Activated CD4-positive, CD25-positive, alpha-beta regulatory T cell (primary cell): ENCODE data around the gene SLC19A1.

ENCODE experiments used
- DNase-seq, 4 experiments: peaks; one replicate each; lab custom pipeline; 2025; lab: John Stamatoyannopoulos, UW

The SLC19A1 gene

DNA sequence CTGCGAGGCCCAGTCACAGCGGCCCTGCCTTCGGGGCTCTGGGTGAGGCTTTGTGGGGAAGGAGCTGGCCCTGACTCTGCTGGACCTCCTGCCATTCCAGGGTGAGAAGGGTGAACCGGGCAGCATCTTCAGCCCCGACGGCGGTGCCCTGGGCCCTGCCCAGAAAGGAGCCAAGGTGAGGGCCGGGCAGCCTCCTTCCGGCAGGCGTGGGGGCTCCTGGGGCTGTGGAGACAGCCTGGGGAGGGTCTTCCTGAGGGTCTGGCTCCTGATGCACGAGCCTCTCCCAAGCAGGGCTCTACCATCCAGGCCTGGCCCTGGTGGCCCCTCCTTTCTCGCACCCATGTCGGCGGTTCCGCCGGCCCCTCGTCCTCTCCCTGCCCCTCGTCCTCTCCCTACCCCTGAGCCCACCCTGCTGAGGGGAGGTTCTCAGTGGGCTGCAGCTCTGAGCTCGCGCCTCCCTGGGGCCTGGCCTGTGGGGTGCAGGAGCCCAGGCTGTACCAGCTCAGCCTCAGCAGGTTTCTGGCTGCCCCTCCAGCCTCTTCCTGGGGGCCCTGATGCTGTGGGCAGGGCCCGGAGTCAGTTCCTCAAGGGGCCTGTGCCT is 48.7 kb downstream of the SLC19A1 start:
- DNase-seq: no peak

DNA sequence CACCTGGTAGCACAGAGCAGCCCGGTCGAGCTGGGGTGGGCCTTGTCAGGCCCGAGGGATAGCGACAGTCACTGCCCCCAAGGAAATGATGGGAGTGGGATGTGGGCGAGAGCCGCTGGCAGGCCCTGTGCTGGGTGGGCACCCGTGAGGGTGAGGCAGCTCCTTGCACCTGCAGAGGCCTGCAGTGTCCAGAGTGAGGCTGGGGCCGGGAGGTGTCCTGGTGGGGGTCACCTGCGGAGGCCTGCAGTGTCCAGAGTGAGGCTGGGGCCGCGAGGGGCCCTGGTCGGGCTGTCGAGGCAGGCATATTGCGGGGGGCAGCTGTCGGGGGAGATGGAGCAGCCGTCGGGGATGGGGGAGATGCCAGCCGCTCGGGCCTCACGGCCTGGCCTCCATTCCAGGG is 49.5 kb downstream of the SLC19A1 start:
- DNase-seq: no peak

DNA sequence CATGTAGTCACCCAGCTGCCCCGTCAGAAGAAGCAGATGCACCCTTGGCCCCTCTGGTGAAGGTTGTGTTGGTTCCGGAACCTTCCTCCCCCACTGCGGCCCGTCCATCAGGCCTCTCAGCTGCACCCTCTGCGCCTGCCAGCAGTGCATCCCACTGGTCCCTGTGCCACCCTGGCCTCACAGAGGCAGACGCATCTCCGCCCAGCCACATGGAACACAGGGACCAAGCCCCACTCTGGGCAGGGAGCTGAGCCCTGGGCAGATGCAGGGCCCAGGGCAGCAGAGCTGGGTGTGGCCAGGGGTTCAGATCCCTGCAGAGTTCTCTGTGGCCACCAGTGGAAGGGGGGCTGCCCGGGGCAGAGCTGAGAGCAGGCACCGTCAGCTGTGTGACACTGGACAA is 50.6 kb downstream of the SLC19A1 start:
- DNase-seq: no peak

DNA sequence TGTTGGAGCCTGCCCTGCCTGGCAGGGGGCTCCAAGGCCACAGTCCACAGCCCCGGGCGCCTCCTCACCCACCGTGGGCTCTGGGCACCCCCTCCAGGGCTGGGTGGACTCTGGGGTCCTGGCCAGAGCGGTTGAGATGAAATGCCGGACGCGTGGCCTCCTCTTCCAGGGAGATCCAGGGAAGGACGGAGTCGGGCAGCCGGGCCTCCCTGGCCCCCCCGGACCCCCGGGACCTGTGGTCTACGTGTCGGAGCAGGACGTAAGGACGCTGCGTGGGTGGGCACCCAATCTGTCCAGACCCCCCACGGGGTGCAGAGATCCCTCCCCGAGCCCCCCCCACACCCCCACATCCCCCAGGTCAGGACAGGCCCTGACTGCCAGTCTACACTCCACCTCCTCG is 51.2 kb downstream of the SLC19A1 start:
- no peak for DNase-seq

DNA sequence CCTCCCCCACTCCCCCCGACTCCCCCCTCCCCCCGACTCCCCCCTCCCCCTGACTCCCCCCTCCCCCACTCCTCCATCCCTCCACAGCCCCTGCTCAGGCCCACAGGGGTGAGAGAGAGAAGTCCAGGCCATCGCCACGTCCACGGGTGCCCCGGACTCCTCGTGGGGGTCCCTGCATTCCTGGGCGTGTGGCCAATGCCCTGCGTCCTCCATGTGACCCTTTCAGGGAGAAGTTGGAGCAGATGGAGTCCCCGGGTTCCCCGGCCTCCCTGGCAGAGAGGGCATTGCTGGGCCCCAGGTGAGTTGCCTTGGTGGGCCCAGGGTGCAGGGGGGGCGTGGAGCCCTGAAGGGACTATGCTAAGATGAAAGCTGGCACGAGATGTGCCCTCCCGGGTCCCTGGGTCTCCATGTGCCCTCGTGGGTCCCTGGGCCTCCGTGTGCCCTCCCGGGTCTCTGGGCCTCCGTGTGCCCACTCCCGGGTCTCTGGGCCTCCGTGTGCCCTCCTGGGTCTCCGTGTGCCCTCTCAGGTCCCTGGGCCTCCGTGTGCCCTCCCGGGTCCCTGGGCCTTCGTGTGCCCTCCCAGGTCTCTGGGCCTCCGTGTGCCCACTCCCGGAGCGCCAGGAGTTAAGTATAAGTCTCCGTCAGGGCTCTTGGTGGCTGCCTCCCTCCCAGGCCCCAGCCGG is 52.0 kb downstream of the SLC19A1 start:
- no peak for DNase-seq

DNA sequence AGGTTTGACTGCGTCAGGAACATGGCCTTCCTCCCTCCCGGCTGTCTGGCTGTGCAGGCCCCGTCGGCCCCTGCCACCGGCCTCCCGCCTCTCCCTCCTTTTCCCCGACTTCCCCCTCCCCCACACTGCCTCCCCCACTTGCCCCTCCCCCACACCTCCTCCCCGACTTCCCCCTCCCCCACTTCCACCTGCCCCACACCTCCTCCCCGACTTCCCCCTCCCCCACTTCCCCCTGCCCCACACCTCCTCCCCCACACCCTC is 52.6 kb downstream of the SLC19A1 start:
- DNase-seq: no peak

DNA sequence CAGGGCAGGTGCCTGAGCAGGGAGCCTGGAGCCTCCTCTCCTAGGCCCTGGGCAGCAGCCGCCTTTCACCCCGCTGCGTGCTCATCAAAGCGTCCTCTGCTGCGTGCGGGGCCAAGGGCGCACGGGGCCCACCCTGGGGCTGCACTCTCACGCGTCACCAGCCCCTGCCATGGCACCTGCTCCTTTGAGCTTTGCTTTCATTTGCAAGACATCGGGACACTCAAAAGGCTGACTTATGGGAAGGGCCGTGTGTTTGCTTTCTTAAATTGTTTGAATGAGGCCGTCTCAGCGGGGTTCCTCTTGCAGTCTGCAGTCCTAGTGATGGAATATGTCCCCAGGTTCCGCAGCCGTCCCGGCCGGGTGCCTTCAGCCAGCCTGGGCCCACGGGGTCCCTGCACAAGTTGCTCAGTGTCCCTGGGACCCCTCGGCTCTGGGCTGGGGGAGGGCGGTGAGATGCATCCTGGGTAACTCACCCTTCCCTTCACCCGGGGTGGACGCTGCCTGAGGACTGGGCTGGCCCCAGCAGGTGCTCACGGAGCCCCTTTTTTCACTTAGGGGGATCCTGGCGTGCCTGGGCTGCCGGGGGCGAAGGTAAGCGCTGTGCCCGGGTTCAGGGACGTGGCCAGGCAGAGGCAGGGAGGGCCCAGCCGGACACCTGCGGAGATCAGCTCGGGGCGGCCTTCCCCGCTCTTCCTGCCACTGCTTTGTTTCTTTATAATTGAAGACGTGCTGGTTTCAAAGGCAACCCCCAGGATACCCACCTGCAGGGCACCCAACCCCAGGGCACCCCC is 53.1 kb downstream of the SLC19A1 start:
- no peak for DNase-seq

DNA sequence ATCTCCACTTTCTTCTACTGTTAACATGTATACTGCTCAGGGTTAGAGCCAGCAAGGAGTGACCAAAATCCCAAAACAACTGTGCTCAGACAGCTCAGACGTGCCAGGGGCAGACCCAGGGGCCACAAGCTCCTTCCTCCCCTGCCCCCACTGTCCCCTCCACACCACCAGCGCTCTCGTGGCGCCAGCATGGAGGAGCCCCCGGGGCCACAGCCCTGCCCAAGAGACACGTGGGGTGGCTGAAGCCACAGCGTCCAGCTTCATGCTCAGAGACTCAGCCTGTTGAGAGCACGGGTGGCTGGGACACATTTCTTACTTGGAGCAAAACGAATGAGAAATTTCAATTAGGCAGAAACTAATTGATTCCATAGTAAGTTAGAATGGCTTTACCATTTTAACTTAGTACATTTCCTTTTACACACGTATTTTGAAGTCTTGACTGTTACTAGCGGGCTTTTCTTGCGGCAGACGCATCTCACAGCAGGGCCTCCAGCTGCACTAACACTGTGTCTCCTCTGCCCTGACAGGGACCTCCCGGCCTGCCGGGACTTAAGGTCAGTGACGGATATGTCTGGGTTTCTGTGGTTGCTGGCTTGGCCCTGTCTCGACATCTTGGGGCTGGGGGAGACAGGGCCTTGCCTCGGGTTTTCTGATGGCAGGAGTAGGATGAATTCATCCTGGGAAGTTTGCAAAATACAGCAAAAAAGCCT is 54.2 kb downstream of the SLC19A1 start:
- no peak for DNase-seq

DNA sequence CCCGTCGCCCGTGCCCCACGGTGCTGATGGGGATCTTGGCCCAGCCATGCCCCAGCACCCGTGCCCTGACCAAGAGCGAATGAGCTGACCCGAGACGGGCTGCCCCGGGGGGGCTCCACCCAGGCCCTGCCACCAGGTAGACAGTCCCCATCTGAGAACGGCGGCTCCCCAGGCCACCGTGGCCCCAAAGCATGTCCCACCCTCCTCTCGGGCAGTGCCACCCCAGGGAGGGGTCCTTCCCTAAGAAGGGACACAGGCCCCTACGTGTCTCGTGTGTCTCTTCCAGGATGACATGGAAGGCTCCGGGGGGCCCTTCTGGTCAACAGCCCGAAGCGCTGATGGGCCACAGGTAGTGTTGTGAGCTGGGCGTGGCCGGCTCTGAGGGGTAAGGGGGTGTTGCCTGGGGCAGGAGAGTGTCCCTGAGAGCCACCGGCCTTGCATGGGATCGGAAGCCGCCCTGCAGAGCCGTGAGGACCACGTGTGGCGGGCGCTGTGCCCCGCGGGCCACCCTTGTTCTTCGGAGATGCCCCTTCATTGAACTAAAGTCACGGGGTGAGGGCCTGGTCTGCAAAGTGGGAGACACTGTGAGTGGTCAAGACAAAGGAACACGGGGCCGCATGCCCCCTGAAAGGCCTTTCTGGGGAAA is 55.0 kb downstream of the SLC19A1 start:
- no peak for DNase-seq

DNA sequence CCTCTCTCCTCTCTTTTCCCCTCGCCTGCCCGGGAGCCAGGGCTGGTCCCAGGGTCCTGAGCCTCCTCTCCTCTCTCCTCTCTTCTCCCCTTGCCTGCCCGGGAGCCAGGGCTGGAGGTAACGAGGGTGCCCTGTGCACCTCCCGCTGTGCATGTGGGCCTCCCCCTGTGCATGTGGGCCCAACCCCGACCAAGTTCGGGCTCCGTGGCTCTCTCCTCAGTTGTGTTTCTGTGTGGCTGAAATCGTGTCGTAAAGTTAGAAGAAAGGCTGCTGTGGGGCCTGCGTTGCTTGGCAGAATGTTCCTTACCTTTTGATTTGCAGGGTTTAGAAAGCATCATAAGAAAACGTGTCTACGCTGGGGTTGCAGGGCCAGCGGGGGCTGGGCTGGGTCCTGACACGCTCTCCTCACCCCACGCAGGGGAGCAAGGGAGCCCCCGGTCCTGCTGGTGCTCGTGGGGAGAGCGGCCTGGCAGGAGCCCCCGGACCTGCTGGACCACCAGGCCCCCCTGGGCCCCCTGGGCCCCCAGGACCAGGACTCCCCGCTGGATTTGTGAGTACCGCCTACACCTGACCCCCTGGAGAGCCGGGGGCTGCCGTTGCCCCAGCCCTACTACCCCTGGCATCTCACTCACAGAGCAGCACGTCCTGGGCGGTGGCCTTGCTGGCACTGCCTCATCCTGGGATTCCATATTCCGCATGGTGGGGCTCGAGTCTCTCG is 55.6 kb downstream of the SLC19A1 start:
- no peak for DNase-seq

DNA sequence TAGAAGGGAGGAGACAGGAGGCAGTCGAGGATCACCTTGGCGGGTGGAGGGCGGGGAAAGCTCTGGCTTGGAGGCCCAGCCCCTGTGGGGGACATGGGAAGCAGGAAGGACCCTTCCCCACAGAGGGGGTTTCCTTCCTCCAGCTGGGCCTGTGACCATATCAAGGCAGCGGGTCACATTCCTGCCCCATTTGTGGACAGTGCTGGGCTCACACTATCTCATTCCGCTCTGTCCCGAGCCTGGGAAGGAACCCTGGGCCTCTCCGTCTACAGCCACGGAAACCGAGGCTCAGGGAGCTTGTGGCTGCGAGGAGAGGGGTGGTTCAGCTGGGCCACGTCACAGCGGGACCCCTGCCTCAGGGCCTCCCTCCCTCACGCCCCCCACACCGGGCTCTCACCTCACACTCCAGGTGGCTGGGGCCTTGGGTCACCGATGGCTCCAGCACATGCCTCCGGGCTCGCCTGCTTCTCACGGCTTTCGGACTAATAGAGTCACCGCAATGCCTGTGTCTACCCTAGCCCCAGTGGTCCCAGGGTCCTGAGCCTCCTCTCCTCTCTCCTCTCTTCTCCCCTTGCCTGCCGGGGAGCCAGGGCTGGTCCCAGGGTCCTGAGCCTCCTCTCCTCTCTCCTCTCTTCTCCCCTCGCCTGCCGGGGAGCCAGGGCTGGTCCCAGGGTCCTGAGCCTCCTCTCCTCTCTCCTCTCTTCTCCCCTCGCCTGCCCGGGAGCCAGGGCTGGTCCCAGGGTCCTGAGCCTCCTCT is 56.4 kb downstream of the SLC19A1 start:
- DNase-seq: no peak

DNA sequence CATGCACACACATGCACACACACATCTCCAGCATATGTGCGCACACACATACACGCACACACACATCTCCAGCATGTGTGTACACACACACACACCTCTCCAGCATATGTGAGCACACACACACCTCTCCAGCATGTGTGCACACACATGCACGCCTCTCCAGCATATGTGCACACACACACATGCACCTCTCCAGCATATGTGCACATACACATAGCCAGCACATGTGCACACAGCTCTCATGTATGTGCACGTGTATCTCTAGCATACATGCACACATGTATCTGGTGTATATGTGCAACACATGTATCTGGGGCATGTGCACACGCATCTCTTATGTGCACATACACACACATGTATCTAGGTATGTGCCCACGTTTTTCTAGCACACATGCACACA is 57.9 kb downstream of the SLC19A1 start:
- no peak for DNase-seq

DNA sequence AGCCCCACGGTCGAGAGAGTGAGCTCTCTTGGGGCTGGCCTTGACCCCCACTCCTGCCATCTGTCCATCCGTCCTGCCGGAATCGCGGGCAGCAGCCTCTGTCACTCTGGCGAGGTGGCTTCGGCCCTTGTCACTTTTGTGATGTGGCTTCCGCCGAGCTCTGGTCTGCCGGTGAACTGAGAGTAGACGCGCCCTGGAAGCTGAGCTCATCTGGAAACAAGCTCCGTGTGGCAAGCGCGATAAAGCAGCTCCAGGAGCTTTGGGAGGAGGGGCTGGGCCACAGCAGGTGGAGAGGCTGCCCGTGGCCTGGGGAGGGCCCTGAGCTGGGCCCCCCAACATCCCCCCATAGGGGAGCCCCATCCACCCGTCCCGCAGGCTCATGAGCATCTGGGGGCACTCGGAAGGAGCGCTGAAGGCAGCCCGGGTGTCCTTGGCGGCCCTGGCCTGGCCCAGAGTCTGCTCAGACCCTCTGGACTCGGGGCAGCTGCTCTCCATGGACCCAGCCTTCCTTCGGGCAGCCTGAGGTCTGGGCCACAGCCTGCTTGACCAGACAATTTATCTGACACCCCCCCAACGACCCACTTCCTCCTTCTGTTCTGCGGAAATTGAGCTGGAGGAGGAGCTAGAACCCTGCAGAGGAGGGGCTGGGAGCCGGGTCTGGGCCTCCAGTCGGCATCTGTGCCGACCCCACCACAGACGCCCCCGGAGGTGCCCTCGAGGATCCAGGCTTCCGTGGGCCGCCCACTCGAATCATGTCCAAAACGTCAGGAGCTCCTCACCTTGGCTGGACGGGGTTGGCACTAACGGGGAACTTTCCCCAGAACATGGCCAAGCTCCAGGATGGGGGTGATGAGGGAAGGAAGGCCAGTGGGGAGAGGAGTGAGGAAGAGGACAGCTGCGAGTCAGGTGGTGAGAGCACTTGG is 59.1 kb downstream of the SLC19A1 start:
- no peak for DNase-seq

DNA sequence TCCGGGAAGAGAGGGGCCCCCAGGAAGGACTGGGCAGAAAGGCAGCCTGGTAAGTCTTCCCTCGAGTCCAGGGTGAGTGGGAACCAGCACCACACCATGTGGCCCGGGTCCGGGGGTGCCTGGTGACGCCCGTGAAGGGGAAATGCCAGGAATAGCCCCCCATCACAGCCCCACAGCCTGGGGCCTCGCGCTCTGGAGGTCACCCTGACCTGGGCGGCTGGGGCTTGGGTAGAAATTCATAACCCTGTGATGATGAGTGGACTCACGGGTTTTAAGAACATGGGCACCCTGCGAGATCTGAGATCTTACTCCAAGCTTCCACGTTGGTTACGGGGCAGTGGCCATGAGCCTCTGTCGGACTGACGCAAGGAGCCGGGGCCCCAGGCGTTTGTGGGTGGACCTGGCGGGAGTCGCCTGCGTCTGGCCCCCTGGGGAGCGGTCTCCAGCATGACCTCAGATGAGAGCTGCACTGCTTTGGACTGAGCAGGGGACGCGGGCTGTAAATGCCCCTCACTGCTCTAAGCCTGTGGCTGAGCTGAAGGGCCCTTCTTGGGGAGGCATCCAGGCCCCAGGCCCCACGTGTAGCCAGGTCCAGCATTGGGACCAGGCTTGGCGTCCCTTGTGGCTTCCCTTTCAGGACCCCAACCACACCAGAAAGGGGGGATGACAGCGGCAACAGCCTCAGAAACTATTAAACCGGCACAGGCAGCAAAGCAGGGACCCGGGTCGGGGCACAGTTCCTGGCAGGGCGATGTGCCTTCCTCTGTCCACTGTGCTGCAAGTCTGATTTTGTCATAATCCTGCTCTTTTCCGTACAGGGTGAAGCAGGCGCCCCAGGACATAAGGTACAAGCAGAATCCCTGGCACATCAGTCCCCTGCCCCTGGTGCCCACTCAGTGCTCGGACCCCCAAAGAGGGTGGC is 60.0 kb downstream of the SLC19A1 start:
- DNase-seq: no peak

DNA sequence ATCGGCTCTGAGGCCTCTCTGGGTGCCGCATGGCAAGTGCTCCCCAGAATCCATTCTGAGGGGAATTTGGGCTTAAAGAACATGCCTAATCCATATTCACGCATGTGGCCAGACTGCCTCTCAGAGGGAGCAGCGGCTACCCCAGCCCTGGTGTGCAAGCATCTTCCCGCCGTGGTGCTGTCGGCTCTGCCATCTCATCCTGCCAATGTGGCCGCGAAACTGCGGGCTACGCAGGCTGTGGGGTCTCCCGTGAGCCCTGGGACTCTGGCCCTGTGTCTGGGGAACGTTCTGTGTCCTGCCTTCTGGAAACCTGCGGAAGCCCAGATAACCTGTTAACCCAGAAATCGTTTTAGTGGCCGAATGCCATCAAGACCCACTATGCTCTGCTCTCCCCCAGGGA is 60.7 kb downstream of the SLC19A1 start:
- no peak for DNase-seq

DNA sequence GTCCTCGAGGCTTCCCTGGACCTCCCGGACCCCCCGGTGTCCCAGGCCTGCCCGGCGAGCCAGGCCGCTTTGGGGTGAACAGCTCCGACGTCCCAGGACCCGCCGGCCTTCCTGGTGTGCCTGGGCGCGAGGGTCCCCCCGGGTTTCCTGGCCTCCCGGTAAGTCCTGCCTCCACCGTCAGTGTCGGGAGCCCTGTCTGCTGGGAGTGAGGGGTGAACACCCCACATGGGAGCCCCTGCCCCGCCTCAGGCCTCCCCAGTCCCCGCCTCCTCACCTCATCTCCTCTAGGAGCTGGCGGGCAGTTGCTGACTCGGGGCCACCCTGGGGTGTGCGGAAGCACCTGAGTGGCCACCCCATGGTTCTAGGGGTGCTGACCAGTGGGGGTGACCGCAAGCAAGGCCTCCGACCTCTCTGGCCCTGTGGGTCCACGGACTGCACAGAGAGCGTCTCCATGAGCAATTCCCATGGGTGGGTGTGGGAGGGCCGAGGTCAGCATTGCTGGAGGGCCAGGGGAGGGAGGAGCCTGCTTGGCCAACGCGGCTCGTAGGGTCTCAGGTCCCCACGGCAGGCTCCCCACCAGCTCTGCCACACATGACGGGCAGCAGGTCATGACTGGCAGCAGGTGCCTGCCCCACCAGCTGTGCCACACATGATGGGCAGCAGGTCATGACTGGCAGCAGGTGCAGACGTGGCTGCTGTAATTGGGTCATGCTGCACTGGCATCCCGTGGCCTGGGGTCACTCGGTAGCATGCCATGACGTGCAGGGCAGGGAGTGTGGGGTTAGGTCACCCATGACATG is 61.3 kb downstream of the SLC19A1 start:
- DNase-seq: no peak

DNA sequence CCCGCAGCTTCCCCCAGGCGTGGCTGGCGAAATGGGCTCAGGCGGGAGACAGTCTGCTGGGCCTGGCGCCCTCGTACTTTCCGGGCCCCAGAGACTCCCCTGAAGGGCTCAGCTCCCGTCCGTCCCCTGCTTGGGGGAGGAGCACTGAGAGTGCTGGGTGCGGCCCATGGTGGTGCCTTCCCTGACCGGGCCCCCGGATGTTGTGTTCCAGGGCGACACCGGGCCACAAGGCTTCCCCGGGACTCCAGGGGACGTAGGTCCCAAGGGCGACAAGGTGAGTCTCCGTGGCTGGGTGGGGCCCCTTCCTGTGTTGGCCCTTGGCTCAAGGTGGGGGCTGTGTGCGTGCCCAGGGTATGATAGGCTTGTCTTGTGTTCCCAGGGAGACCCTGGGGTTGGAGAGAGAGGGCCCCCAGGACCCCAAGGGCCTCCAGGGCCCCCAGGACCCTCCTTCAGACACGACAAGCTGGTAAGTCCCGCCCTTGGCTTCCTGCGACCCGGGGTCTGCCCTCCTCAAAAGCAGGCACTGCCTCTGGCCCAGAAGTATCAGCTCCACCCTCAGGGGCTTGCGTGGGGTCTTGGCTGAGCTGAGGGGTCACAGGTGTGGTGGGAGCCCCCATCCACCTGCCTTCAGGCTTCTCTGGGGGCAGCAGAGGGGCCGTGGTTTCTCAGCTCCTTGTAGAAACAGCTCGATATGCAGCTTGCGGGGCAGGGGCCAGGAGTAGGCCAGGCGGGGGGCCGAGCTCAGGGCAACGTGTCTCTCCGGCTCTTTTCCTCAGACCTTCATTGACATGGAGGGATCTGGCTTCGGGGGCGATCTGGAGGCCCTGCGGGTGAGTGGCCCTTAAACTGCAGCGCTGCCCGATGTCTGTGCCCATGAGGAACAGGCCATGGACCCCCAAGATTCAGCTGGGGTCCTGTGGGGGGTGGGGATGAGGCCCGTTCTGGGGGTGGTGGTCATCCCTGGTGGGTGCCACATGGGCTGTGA is 62.3 kb downstream of the SLC19A1 start:
- DNase-seq: no peak
